Endodermal cell (in vitro differentiated cells): ENCODE measurements around the gene MTFMT. TPM values are rescaled to one million over a fixed set of nuclear protein-coding genes. Genes with fewer than 3 reads are reported as not detected.

Source experiments
- DNase-seq: peaks from one replicate; pipeline ENCODE4 v3.0.0-alpha.2; 2017
- H3K27ac ChIP-seq: 2 replicates; pipeline ENCODE4 v1.5.1; 2013; ENCODE audit warnings: mild to moderate bottlenecking, low read depth, low read length, moderate library complexity
- H3K27me3 ChIP-seq: 2 replicates; pipeline ENCODE4 v1.6.1; 2013; ENCODE audit warnings: mild to moderate bottlenecking, low read length, moderate library complexity; ENCODE audit not compliant: insufficient read depth, control insufficient read depth, poor library complexity, severe bottlenecking
- H3K36me3 ChIP-seq: 2 replicates; pipeline ENCODE4 v1.7.0; 2013; ENCODE audit warnings: mild to moderate bottlenecking, low read length, moderate library complexity; ENCODE audit not compliant: control insufficient read depth, insufficient read depth
- H3K4me1 ChIP-seq: one replicate; pipeline ENCODE4 v1.7.0; 2013; ENCODE audit warnings: low read length; ENCODE audit not compliant: control insufficient read depth, insufficient read depth
- H3K4me3 ChIP-seq: 2 replicates; pipeline ENCODE4 v1.5.1; 2013; ENCODE audit warnings: mild to moderate bottlenecking, low read length, moderate library complexity
- H3K9ac ChIP-seq: 2 replicates; pipeline ENCODE4 v1.6.1; 2013; ENCODE audit warnings: mild to moderate bottlenecking, low read length, moderate library complexity; ENCODE audit not compliant: poor library complexity, severe bottlenecking; ENCODE audit errors: extremely low read depth
- H3K9me3 ChIP-seq: 2 replicates; pipeline ENCODE4 v1.6.1; 2013; ENCODE audit warnings: mild to moderate bottlenecking, low read length, moderate library complexity; ENCODE audit not compliant: control insufficient read depth
- H3K27ac Mint-ChIP-seq: 2 replicates; pipeline ENCODE4 v1.8.0; 2020; ENCODE audit warnings: mixed read lengths
- H3K27me3 Mint-ChIP-seq: 2 replicates; pipeline ENCODE4 v1.8.0; 2021; ENCODE audit warnings: mild to moderate bottlenecking, mixed read lengths; ENCODE audit not compliant: insufficient read depth
- H3K36me3 Mint-ChIP-seq: 2 replicates; pipeline ENCODE4 v1.8.0; 2020; ENCODE audit warnings: low read depth, mixed read lengths
- H3K4me1 Mint-ChIP-seq: 2 replicates; pipeline ENCODE4 v1.8.0; 2020; ENCODE audit warnings: mixed read lengths
- H3K4me3 Mint-ChIP-seq: 2 replicates; pipeline ENCODE4 v1.8.0; 2020; ENCODE audit warnings: mild to moderate bottlenecking, moderate library complexity, mixed read lengths
- H3K9me3 Mint-ChIP-seq: 2 replicates; pipeline ENCODE4 v1.8.0; 2020; ENCODE audit warnings: mild to moderate bottlenecking, mixed read lengths
- whole genome bisulfite sequencing, 2 experiments: methylation state at CpG; one replicate each; pipeline versions ENCODE4 v1.1.5 to v1.1.7; 2013; ENCODE audit warnings: missing lambda C conversion rate in 2 of 2, mixed read lengths in 1 of 2; ENCODE audit not compliant: insufficient coverage in 1 of 2, insufficient read length in 1 of 2; 5-methylcytosine and 5-hydroxymethylcytosine counted together
- total RNA-seq, 2 donors: library from RNA; stranded (reverse); fragmentation: NEBNext Ultra II Directional in 1 of 2; extraction: Animal tissue kit (Norgen Biotek cat#: 25700) in 1 of 2; gene quantifications; 2 replicates in 1 of 2; 3 replicates in 1 of 2; pipeline ENCODE4 v1.2.1, GENCODE V29; 2021
- TF ChIP-seq, protein P1 (sequence below): fragments of 200-600 bp; sonication (generic); conservative IDR thresholded peaks from 2 replicates; pipeline ENCODE4 v1.5.0; 2021; ENCODE audit warnings: antibody characterized with exemption, mild to moderate bottlenecking

MTFMT gene
- total RNA-seq, 2 donors from 2014 or later: 17.8 to 23.2 TPM

GRCh38 chr15:65052956-65053355, 23.5 kb upstream of the MTFMT start:
- H3K9me3 ChIP-seq: no peaks in the 10 kb centered on the region
- H3K9me3 Mint-ChIP-seq: no peaks in the 10 kb centered on the region
- H3K4me3 Mint-ChIP-seq: no peak overlapping the region
- no peaks in the 10 kb centered on the region for H3K4me1 Mint-ChIP-seq
- no peak overlapping the region for H3K9ac ChIP-seq
- no peak for DNase-seq
- no peak overlapping the region for H3K27ac ChIP-seq
- H3K27ac Mint-ChIP-seq: no peak overlapping the region
- TF ChIP-seq, protein P1, sequence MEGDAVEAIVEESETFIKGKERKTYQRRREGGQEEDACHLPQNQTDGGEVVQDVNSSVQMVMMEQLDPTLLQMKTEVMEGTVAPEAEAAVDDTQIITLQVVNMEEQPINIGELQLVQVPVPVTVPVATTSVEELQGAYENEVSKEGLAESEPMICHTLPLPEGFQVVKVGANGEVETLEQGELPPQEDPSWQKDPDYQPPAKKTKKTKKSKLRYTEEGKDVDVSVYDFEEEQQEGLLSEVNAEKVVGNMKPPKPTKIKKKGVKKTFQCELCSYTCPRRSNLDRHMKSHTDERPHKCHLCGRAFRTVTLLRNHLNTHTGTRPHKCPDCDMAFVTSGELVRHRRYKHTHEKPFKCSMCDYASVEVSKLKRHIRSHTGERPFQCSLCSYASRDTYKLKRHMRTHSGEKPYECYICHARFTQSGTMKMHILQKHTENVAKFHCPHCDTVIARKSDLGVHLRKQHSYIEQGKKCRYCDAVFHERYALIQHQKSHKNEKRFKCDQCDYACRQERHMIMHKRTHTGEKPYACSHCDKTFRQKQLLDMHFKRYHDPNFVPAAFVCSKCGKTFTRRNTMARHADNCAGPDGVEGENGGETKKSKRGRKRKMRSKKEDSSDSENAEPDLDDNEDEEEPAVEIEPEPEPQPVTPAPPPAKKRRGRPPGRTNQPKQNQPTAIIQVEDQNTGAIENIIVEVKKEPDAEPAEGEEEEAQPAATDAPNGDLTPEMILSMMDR: no peak
- H3K27me3 Mint-ChIP-seq: peaks cover 3% of the 10 kb centered on the region
- 94 to 96% methylated on average over 1 to 2 of the region's 2 CpGs for WGBS, 2 experiments
- no peak overlapping the region for H3K4me3 ChIP-seq
- peaks cover 45% of the 10 kb centered on the region for H3K36me3 ChIP-seq
- H3K4me1 ChIP-seq: no peaks in the 10 kb centered on the region
- no peaks in the 10 kb centered on the region for H3K27me3 ChIP-seq
- peaks cover 28% of the 10 kb centered on the region for H3K36me3 Mint-ChIP-seq

DNA sequence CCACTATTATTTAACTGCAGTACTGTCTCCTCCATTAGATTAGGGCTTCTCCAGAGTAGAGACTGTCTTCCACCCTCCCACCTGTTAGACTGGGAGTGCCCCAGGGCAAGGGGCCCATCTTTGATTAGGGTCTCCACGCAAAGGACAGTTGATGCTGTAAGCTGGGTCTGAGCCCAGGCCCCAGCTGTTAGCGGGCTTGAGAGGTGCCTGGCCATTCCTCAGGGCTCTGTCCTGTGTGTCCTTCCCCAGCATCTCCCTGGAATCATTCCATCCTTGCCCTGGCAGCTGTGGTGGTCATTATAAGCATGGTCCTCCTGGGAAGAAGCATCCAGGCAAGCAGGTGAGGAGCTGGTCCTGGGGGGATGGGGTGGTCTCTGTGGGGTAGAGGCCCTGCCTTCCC, 21.8 kb upstream of the MTFMT start:
- no peaks in the 10 kb centered on the region for H3K4me1 ChIP-seq
- Mint-ChIP-seq H3K27ac (no peak overlapping the region), H3K4me3 (no peak overlapping the region), H3K9me3 (no peaks in the 10 kb centered on the region), H3K4me1 (no peaks in the 10 kb centered on the region), H3K36me3 (peaks cover 11% of the 10 kb centered on the region), H3K27me3 (peaks cover 3% of the 10 kb centered on the region)
- no peak overlapping the region for H3K4me3 ChIP-seq
- no peak overlapping the region for H3K9ac ChIP-seq
- H3K9me3 ChIP-seq: no peaks in the 10 kb centered on the region
- 97 to 100% methylated on average over 2 of the region's 2 CpGs for WGBS, 2 experiments
- no peak for DNase-seq
- H3K36me3 ChIP-seq: peaks cover 28% of the 10 kb centered on the region
- H3K27me3 ChIP-seq: no peaks in the 10 kb centered on the region
- no peak overlapping the region for H3K27ac ChIP-seq
- TF ChIP-seq, protein P1: no peak

DNA sequence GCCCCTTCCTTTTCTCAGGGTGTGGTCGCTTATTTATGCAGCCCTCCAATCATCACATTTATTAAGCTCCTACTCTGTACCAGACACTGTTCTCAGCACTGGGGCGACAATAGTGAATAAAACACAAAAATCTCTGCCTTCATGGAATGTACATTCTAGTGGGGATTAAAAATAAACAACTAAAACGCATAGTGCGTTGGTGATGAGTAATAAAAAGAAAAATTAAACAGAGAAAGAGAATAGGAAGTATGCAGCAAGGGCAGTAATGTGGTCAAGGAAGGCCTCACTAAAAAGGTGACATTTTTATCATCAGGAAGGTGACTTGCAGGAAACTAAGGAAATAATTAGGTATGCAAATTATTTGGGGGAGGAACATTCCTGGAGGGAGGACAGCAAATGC, 20.8 kb upstream of the MTFMT start:
- Mint-ChIP-seq H3K4me1 (no peaks in the 10 kb centered on the region), H3K36me3 (peaks cover 6% of the 10 kb centered on the region), H3K4me3 (no peak overlapping the region), H3K27me3 (peaks cover 3% of the 10 kb centered on the region), H3K9me3 (no peaks in the 10 kb centered on the region), H3K27ac (no peak overlapping the region)
- H3K36me3 ChIP-seq: peaks cover 18% of the 10 kb centered on the region
- no peaks in the 10 kb centered on the region for H3K27me3 ChIP-seq
- 94 to 96% methylated on average over 3 to 4 of the region's 4 CpGs for WGBS, 2 experiments
- TF ChIP-seq, protein P1: no peak
- H3K27ac ChIP-seq: no peak overlapping the region
- no peaks in the 10 kb centered on the region for H3K4me1 ChIP-seq
- H3K9ac ChIP-seq: no peak overlapping the region
- no peak for DNase-seq
- no peak overlapping the region for H3K4me3 ChIP-seq
- H3K9me3 ChIP-seq: no peaks in the 10 kb centered on the region
